Pericardium fibroblast (primary cell): ENCODE data around the gene ANGEL1. TPM values are rescaled to one million over a fixed set of nuclear protein-coding genes. Genes with fewer than 3 reads are reported as not detected.

Source experiments
- total RNA-seq: library from RNA; depleted of rRNA; stranded (reverse); fragments of >200 nt; gene quantifications from 2 replicates; pipeline ENCODE4 v1.2.3, GENCODE V29; 2015

Gene ANGEL1
- total RNA-seq, result 6.2 and 7.0 TPM in 2 replicates

GRCh38 chr14:76812422-76813383 is at the start of gene ANGEL1:
Gene ANGEL1 (minus strand): TSS chr14:76812882. CDS start chr14:76812827, 55 bp downstream.

GRCh38 chr14:76826122-76826521 is 13.4 kb upstream of the ANGEL1 start, which contains the start of gene LRRC74A:
Gene LRRC74A (plus strand): TSS chr14:76826408. CDS start chr14:76826698, 290 bp downstream.

GRCh38 chr14:76761136-76761959 is 51.3 kb downstream of the ANGEL1 start, which contains the start of gene VASH1:
Gene VASH1 (plus strand): TSS chr14:76761468. CDS start chr14:76762822, 1,354 bp downstream.

Other genes starting within 250 kb of the ANGEL1 start
- gene VASH1, start 51.4 kb downstream of the ANGEL1 start, total RNA-seq, result 6.9 and 7.3 TPM in 2 replicates
- gene LRRC74A, start 13.5 kb upstream of the ANGEL1 start, total RNA-seq, result not detected in 2 replicates
- 58.2 and 61.3 TPM in 2 replicates for gene IRF2BPL, start 215.8 kb upstream of the ANGEL1 start, total RNA-seq